ENCODE results near the gene MAP4K1.

MAP4K1 gene

DNA sequence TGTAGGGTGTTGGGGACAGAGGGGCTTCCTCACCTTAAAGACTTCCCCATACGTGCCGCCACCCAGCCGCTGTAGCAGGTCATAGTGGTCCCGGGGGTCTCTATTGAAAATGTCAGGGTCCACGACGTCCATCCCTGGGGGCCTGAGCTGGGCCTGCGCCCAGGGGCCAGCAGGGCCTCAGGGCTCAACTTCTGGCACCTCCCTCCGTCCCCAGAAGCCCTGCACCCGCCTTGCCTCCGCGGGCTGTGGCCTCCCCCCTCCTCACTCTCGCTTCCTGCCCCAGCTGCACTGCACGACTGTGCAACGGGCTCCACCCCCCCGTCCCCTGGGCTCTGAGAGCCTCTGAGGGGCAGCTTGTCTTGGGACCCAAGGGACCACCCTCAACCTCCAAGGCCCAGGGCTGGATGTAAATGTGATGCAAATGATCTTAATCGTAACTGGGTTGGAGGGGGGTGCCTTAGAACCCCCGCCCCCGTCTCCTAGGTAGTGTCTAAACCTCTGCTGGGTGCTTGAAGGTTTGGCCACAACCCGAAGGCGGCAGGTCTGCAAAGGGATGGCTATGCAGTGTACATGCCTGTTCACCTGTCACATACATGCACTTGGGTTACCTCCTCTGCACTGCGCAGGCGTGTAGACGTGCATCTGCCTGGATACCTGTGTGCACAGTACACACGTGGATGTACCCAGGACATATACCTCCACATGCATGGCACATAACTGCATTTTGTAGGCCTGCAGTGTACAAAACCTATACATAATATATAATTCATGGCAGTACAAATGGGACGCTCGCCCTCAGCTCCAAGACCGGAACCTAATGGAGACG is at the start of gene MAP4K1:
TSS of gene MAP4K1 (minus strand) at position 190 of the 826 bp plus-strand sequence. CDS start at position 132, 58 bp downstream.
- no peak for DNase-seq

DNA sequence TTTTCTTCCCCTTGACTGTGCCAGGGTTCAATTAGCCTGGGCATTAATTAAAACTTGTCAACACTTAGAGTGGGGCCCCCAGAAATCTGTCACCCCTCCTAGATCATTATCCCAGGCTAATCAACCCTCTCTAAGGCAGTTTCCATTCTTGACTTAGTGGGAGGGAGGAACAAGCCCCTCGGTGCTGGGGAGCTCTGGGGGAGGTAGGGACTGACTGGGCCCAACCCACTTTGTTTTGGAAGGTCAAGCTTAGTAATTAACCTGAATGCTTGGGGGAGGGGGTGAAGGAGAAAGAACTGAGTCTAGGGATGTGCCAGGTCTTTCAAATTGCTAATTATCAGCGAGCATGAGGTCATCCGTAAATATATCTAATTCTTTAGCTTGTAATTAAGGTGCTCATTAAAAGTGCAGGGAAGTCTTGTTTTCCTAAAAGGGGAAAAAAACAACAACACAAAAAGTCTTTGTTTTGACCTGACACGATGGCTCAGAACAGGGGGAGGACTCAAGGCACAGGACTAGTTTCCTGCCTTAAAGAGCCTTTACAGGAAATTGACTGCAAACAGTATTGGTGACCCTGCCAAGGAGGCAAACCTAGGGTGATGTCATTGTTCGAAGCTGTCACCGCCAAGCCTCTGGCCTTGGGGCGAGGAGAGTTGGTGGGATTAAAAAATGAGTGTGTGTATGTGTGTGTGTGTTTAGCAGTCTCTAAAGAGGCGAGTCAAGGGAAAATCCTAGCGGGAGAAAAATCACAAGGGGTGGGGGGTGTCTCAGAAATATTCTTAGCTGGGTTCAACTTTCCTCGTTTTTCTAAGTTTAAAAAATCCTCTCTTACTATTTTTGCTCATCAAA is 49.1 kb upstream of the MAP4K1 start:
- no peak for DNase-seq

DNA sequence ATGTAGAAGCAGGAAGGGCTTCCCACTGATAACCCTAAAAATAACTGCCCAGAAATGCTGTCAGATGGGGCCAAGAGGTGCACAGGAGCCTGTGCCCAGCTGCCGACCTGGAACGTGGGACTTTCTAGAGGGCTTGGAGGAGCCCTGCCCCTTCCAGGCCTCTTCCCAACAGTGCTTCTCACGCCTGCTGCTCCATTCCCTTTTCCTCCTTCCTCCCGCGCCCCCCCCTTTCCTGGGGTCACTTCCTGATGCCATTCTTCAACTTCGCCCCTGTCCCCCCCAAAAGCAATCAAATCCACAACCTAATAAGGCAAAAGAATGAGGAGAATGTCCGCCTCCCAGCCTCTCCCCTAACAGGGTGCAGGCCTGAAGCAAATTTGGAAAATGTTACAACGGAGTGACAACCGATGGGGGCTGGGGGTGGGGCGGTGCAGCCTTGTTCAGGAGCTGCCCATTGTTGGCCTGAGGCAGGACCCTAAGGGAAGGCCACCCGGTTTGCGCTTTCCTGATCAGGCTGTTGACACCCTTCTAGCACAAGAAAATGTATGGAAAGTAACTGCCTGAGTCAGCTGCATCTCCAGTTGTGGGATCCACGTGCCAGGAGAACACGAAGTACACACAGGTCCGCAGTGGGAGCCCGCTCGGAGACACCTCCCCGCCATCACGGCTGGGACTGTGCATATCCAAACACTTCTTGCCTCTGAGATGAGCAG is 48.4 kb upstream of the MAP4K1 start:
- no peak for DNase-seq

DNA sequence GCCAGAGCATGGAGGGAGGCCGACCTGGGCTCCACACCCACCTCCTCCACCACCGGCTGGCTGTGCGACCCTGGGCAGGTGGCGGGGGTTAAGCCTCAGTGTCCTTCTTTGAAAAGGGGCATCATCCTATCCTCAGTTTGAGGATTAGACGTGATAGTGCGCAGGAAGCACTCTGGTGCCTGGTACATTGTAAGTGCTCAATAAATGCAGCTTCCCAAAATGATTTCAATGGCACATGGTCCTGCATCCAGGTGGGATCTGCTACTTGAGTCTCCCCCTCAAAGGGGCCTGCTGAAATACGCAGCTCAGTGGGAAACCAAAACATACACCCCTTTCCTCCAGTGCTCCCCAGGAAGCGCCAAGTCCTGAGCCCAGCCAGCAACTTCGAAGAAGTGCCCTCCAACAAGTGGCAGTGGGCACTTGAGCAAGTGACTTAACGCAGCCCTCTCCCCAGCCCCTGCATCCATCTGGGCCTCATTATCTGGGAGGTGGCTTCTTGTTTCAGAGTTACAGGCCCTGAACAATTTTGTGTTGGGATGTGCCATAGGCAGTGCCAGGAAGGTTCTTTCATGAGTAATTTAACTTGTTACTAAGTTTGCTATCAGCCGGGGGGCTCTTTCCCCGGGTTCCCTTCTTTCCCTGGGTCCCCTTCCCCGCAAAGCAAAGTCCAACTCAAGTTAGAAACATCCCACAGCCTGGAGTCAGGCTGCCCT is 47.6 kb upstream of the MAP4K1 start:
- no peak for DNase-seq

- no peak for DNase-seq
Measured at GRCh38 chr19:38664503-38665211, 46.9 kb upstream of the MAP4K1 start.

GRCh38 chr19:38663957-38664502 is 46.3 kb upstream of the MAP4K1 start:
- no peak for DNase-seq

DNA sequence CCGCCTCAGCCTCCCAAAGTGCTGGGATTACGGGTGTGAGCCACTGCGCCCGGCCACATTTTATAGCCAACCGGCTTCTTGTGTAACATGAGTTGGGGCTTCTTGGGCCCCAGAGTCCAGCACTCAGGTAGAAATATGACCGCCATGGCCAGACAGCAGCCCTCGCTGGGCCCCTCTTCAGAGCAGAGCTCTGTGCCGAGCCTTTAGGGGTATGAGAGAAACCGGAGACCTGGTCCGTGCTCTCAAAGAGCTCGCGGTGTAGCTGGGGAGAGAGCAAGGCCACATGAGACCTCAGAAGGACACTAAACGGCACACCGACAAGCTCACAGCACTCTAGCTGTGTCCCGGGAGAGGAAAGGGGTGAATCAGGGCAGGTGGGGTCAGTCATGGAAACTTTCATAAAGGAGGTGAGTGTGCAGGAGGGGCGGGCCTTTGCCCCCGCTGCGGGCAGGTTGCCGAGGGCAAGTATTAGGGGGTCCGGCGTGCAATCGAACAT is 45.5 kb upstream of the MAP4K1 start:
- no peak for DNase-seq

GRCh38 chr19:38662537-38663155 is 44.9 kb upstream of the MAP4K1 start:
- DNase-seq, result no peak

DNA sequence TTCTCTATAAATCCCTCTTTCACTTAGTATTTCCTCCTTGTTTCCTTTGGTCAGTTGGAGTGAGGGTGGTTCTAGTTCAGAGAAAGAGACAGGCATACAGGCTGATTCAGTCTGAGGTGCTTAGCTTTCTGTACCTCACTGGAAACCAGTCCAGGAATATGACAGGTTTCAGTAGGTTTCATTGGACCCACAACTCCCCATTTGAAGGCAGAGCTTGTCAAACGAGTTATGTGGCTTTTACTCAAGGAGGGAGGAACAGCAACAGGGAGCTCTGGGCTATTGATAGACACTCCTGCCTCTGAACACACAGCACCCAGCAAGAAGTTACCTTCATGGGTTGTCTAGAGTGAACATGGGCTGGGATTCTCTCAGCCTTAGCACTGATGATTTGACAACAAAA is 44.2 kb upstream of the MAP4K1 start:
- no peak for DNase-seq

GRCh38 chr19:38661136-38661535 is 43.4 kb upstream of the MAP4K1 start:
- no peak for DNase-seq

- no peak for DNase-seq
Measured at GRCh38 chr19:38660724-38661123, 43.0 kb upstream of the MAP4K1 start.

GRCh38 chr19:38658462-38659306 is 40.9 kb upstream of the MAP4K1 start:
- DNase-seq, result peak; percentile 84

DNA sequence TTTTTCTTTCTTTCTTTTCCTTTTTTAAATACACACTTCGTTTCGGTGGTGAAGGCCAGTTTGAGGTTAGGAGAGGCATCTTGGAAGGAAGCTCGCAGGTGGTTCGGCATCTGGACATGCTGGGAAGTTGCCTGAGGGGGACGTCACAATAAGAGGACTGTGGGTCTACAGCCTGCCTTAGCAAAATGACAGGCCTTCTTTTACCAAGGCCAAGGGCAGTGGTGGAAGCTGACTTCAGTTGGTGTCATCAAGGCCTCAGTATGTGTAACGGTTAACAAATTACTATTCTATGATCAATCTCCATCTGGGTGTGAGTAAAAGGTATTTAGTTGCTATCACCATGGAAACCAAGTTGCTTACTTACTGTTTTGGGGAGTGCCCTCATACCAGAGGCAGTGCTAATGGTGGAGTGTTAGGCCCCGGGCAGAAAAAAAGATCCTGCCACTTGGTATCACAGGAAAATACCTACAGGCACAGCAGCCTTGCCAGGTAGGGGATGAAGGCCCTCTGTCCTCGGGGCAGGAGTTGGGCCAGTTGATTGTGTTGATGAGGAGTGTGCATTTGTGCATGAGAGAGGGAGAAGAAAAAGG is 40.0 kb upstream of the MAP4K1 start:
- no peak for DNase-seq

GRCh38 chr19:38656171-38656981 is 38.6 kb upstream of the MAP4K1 start:
- DNase-seq, result no peak

DNA sequence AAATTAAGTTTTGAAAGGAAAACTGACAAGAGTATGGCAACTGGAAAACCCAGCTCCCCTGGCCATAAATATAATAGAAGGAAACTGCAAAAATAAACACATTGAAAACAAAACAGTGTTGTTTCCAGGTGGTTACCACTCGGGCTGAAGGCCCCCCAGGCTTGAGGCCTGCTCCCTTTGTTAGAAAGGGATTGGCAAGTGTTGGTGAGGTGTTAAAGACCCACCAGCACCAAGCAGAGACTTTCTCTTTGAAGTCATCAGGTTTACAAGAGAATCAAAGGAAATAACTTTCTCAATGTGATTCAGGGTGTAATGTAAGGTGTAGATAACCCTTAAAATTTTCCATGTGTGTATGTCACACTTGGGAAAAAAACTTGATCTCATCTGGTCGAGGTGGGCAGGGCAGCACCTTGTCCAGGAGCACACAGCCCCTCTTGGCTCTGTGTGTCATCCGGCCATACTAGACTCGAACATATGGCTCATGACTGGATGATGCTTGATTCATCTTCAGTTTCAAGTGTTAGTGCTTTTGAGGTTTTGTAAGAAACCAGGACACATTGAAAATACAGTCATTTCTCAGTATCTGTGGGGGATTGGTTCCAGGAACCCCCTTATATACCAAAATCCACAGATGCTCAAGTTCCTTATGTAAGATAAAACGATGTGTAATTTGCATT is 37.5 kb upstream of the MAP4K1 start:
- no peak for DNase-seq

DNA sequence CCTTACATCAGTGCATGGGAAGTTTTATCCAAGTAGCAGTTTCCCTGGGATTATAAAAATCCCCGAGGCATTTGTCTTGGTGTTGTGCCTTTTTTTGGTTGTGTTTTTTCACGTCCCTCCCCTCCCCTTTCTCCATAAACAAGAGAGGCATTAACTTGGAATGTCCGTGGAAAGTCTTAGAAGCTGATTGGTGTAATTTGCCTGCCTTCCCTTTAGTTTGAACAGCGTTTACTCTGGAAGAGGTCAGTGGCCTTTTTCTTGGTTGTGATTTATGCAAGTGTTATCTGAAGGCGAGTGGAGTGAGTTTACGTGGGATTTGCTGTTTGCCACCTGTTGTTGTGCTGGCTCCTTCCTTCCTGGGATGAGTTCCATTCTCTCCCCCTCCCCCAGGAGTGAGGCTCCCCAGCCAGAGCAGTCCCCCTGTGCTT is 36.9 kb upstream of the MAP4K1 start:
- no peak for DNase-seq

DNA sequence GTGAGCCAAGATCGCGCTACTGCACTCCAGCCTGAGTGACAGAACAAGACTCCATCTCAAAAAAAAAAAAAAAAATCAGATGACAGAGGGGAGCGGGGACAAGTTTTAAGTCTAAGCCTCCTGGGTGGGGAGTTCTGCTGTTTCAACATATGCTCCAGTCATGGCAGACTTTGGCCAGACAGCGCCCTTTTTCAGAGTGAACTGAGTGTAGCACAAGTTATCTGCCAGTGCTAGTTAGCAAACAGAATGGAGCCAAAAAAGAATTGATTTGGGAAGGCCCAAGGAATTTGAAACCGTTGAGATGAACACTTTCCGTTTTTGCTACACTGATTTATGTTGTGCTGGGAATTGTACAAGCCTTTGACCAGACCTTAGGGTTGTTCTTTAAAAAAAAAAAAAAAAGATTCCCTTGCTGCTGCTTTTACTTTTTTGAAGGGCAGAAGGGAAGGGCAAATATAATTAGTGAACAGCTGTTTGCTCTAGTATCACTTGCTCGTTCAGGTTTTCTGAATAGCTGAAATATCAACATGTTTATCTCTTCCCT is 35.3 kb upstream of the MAP4K1 start:
- DNase-seq, result peak; percentile 74

All from NCI-H1694 (cell line).